Activated T-helper 2 cell treated with anti-CD3 and anti-CD28 coated beads, Interferon-gamma antibody, Interleukin-2, Interleukin-4, amounts not matched to agents 10 μg/mL and 5 μg/mL and 100 μg/mL, durations not matched to agents 14 hours and 24 hours and 36 hours (primary cell): ENCODE measurements around the gene NPAS3. TPM values are rescaled to one million over a fixed set of nuclear protein-coding genes. Genes with fewer than 3 reads are reported as not detected.

Source experiments
- DNase-seq: peaks from one replicate; pipeline ENCODE4 v3.0.0; 2021; ENCODE audit warnings: low spot score
- H3K27ac Mint-ChIP-seq: one replicate; pipeline ENCODE4 v1.8.0; 2021; ENCODE audit warnings: mixed read lengths
- H3K27me3 Mint-ChIP-seq: one replicate; pipeline ENCODE4 v1.8.0; 2021; ENCODE audit warnings: low read depth, mixed read lengths
- H3K36me3 Mint-ChIP-seq: one replicate; pipeline ENCODE4 v1.8.0; 2021; ENCODE audit warnings: low read depth, mixed read lengths
- H3K4me1 Mint-ChIP-seq: one replicate; pipeline ENCODE4 v1.8.0; 2021; ENCODE audit warnings: low read depth, mixed read lengths
- H3K4me3 Mint-ChIP-seq: one replicate; pipeline ENCODE4 v1.8.0; 2021; ENCODE audit warnings: low read depth, mild to moderate bottlenecking, moderate library complexity, mixed read lengths
- H3K9me3 Mint-ChIP-seq: one replicate; pipeline ENCODE4 v1.8.0; 2021; ENCODE audit warnings: mixed read lengths
- intact Hi-C: fragments of 100-400 bp; cut with micrococcal nuclease; formaldehyde crosslinking; loops from one replicate; pipeline ENCODE4 v1.15.1; 2023
- total RNA-seq: library from RNA; stranded (reverse); gene quantifications from 2 replicates; pipeline ENCODE4 v1.2.3, GENCODE V29; 2022

NPAS3 gene
- total RNA-seq, 1 donor from 2014 or later: not detected

GRCh38 chr14:33450416-33450815 is 511.7 kb downstream of the NPAS3 start:
- Mint-ChIP-seq H3K27ac (no peak overlapping the region), H3K9me3 (no peaks in the 10 kb centered on the region), H3K4me1 (peaks cover 7% of the 10 kb centered on the region), H3K36me3 (no peaks in the 10 kb centered on the region), H3K27me3 (no peaks in the 10 kb centered on the region), H3K4me3 (no peak overlapping the region)
- DNase-seq: no peak
- intact Hi-C loops: no loop called here

GRCh38 chr14:33451211-33451610 is 512.5 kb downstream of the NPAS3 start:
- H3K4me3 Mint-ChIP-seq: no peak overlapping the region
- H3K9me3 Mint-ChIP-seq: no peaks in the 10 kb centered on the region
- no peaks in the 10 kb centered on the region for H3K36me3 Mint-ChIP-seq
- no peak for DNase-seq
- no peaks in the 10 kb centered on the region for H3K27me3 Mint-ChIP-seq
- intact Hi-C loops: no loop called here
- H3K27ac Mint-ChIP-seq: no peak overlapping the region
- H3K4me1 Mint-ChIP-seq: peaks cover 7% of the 10 kb centered on the region

GRCh38 chr14:33452995-33453394 is 514.3 kb downstream of the NPAS3 start:
- Mint-ChIP-seq H3K9me3 (no peaks in the 10 kb centered on the region), H3K36me3 (no peaks in the 10 kb centered on the region), H3K4me1 (peaks cover 7% of the 10 kb centered on the region), H3K27ac (no peak overlapping the region), H3K4me3 (no peak overlapping the region), H3K27me3 (no peaks in the 10 kb centered on the region)
- intact Hi-C loops: no loop called here
- no peak for DNase-seq

GRCh38 chr14:33454022-33454595 is 515.4 kb downstream of the NPAS3 start:
- H3K27ac Mint-ChIP-seq: no peak overlapping the region
- intact Hi-C loops: no loop called here
- no peaks in the 10 kb centered on the region for H3K27me3 Mint-ChIP-seq
- no peak overlapping the region for H3K4me3 Mint-ChIP-seq
- no peak for DNase-seq
- H3K9me3 Mint-ChIP-seq: no peaks in the 10 kb centered on the region
- H3K4me1 Mint-ChIP-seq: peaks cover 7% of the 10 kb centered on the region
- H3K36me3 Mint-ChIP-seq: no peaks in the 10 kb centered on the region

GRCh38 chr14:33454707-33455106 is 516.0 kb downstream of the NPAS3 start:
- H3K36me3 Mint-ChIP-seq: no peaks in the 10 kb centered on the region
- no peaks in the 10 kb centered on the region for H3K27me3 Mint-ChIP-seq
- H3K27ac Mint-ChIP-seq: no peak overlapping the region
- H3K9me3 Mint-ChIP-seq: no peaks in the 10 kb centered on the region
- no peak overlapping the region for H3K4me3 Mint-ChIP-seq
- intact Hi-C loops: no loop called here
- no peak for DNase-seq
- H3K4me1 Mint-ChIP-seq: peaks cover 7% of the 10 kb centered on the region

- Mint-ChIP-seq H3K27ac (no peak overlapping the region), H3K36me3 (no peaks in the 10 kb centered on the region), H3K4me3 (no peak overlapping the region), H3K9me3 (no peaks in the 10 kb centered on the region), H3K27me3 (no peaks in the 10 kb centered on the region), H3K4me1 (peaks cover 7% of the 10 kb centered on the region)
- intact Hi-C loops: no loop called here
- DNase-seq: no peak
Measured at GRCh38 chr14:33455654-33456345, 517.1 kb downstream of the NPAS3 start.

- H3K27ac Mint-ChIP-seq: no peak overlapping the region
- H3K4me1 Mint-ChIP-seq: peaks cover 7% of the 10 kb centered on the region
- intact Hi-C loops: no loop called here
- no peaks in the 10 kb centered on the region for H3K27me3 Mint-ChIP-seq
- no peak overlapping the region for H3K4me3 Mint-ChIP-seq
- no peak for DNase-seq
- H3K9me3 Mint-ChIP-seq: no peaks in the 10 kb centered on the region
- H3K36me3 Mint-ChIP-seq: no peaks in the 10 kb centered on the region
Measured at GRCh38 chr14:33457021-33457420, 518.3 kb downstream of the NPAS3 start.

- Mint-ChIP-seq H3K36me3 (no peaks in the 10 kb centered on the region), H3K4me3 (no peak overlapping the region), H3K27ac (no peak overlapping the region), H3K4me1 (peaks cover 7% of the 10 kb centered on the region), H3K27me3 (no peaks in the 10 kb centered on the region), H3K9me3 (no peaks in the 10 kb centered on the region)
- no peak for DNase-seq
- intact Hi-C loops: no loop called here
Measured at GRCh38 chr14:33457617-33458016, 518.9 kb downstream of the NPAS3 start.

- Mint-ChIP-seq H3K4me1 (no peaks in the 10 kb centered on the region), H3K27ac (no peak overlapping the region), H3K4me3 (no peak overlapping the region), H3K27me3 (no peaks in the 10 kb centered on the region), H3K9me3 (no peaks in the 10 kb centered on the region), H3K36me3 (no peaks in the 10 kb centered on the region)
- DNase-seq: no peak
- intact Hi-C loops: no loop called here
Measured at GRCh38 chr14:33460164-33460563, 521.5 kb downstream of the NPAS3 start.

- Mint-ChIP-seq H3K36me3 (no peaks in the 10 kb centered on the region), H3K9me3 (no peaks in the 10 kb centered on the region), H3K27ac (no peak overlapping the region), H3K4me3 (no peak overlapping the region), H3K27me3 (no peaks in the 10 kb centered on the region), H3K4me1 (no peaks in the 10 kb centered on the region)
- intact Hi-C loops: no loop called here
- no peak for DNase-seq
Measured at GRCh38 chr14:33461036-33461435, 522.4 kb downstream of the NPAS3 start.

- Mint-ChIP-seq H3K27ac (no peak overlapping the region), H3K27me3 (no peaks in the 10 kb centered on the region), H3K4me3 (no peak overlapping the region), H3K4me1 (no peaks in the 10 kb centered on the region), H3K9me3 (no peaks in the 10 kb centered on the region), H3K36me3 (no peaks in the 10 kb centered on the region)
- DNase-seq: no peak
- intact Hi-C loops: no loop called here
Measured at GRCh38 chr14:33463731-33464130, 525.1 kb downstream of the NPAS3 start.

- no peaks in the 10 kb centered on the region for H3K36me3 Mint-ChIP-seq
- no peaks in the 10 kb centered on the region for H3K27me3 Mint-ChIP-seq
- no peak overlapping the region for H3K27ac Mint-ChIP-seq
- intact Hi-C loops: no loop called here
- no peak overlapping the region for H3K4me3 Mint-ChIP-seq
- H3K4me1 Mint-ChIP-seq: no peaks in the 10 kb centered on the region
- no peaks in the 10 kb centered on the region for H3K9me3 Mint-ChIP-seq
- DNase-seq: no peak
Measured at GRCh38 chr14:33464254-33464962, 525.7 kb downstream of the NPAS3 start.
